ENCODE measurements around the gene GABBR2. TPM values are rescaled to one million over a fixed set of nuclear protein-coding genes. Genes with fewer than 3 reads are reported as not detected.

Gene GABBR2
- total and polyA plus RNA-seq, 2 experiments from 2014 or later: 0.89 to 1.3 TPM

- no peaks in the 10 kb centered on the region for H3K4me1 ChIP-seq (ENCODE audit: insufficient read depth)
- no peak overlapping the region for H3K27ac ChIP-seq (ENCODE audit: low read depth)
- H4K20me1 ChIP-seq (replicated peaks; ENCODE audit: insufficient read depth): no peaks in the 10 kb centered on the region
- H3K9me2 ChIP-seq (ENCODE audit: insufficient read depth): no peaks in the 10 kb centered on the region
- H3K79me2 ChIP-seq (replicated peaks; ENCODE audit: insufficient read depth): no peaks in the 10 kb centered on the region
- DNase-seq (ENCODE audit: low spot score) (no peak), ATAC-seq (no peak)
- no peaks in the 10 kb centered on the region for H3K27me3 ChIP-seq (ENCODE audit: insufficient read depth)
- Mint-ChIP-seq H3K36me3 (ENCODE audit: low read depth) (peaks cover 5% of the 10 kb centered on the region; the same call in 2 of the 3 replicates), H3K4me1 (no peaks in the 10 kb centered on the region), H3K27me3 (ENCODE audit: insufficient read depth, low read depth, poor library complexity) (peaks cover 2% of the 10 kb centered on the region), H3K9me3 (peaks cover 24% of the 10 kb centered on the region), H3K4me3 (no peak overlapping the region), H3K27ac (no peak overlapping the region)
- no peak overlapping the region for H2AFZ ChIP-seq
- TF ChIP-seq POLR2AphosphoS5 (IDR thresholded peaks at IDR 0.05; ENCODE audit: low read depth) (no peak), EZH2phosphoT487 (IDR thresholded peaks at IDR 0.05; ENCODE audit: unreplicated experiment) (no peak), JUNB (IDR thresholded peaks at IDR 0.05; ENCODE audit: unreplicated experiment) (no peak), EZH2 (IDR thresholded peaks at IDR 0.05; ENCODE audit: low read depth, unreplicated experiment) (no peak), ZNF331 (CRISPR knock-in tag; IDR thresholded peaks at IDR 0.05; ENCODE audit: low read depth) (no peak), ETS1 (IDR thresholded peaks at IDR 0.05) (no peak), CREB1 (CRISPR knock-in tag; IDR thresholded peaks at IDR 0.05; ENCODE audit: low read depth) (no peak), NANOG (IDR thresholded peaks at IDR 0.05; ENCODE audit: borderline replicate concordance) (no peak), STAT1 (IDR thresholded peaks at IDR 0.05; ENCODE audit: unreplicated experiment) (no peak), ZNF114 (CRISPR knock-in tag; IDR thresholded peaks at IDR 0.05) (no peak), ZNF462 (CRISPR knock-in tag; IDR thresholded peaks at IDR 0.05) (no peak)
- TF ChIP-seq, protein P1, sequence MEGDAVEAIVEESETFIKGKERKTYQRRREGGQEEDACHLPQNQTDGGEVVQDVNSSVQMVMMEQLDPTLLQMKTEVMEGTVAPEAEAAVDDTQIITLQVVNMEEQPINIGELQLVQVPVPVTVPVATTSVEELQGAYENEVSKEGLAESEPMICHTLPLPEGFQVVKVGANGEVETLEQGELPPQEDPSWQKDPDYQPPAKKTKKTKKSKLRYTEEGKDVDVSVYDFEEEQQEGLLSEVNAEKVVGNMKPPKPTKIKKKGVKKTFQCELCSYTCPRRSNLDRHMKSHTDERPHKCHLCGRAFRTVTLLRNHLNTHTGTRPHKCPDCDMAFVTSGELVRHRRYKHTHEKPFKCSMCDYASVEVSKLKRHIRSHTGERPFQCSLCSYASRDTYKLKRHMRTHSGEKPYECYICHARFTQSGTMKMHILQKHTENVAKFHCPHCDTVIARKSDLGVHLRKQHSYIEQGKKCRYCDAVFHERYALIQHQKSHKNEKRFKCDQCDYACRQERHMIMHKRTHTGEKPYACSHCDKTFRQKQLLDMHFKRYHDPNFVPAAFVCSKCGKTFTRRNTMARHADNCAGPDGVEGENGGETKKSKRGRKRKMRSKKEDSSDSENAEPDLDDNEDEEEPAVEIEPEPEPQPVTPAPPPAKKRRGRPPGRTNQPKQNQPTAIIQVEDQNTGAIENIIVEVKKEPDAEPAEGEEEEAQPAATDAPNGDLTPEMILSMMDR (conservative IDR thresholded peaks at IDR 0.05; ENCODE audit: low read depth in 2 of 2): no peak
- TF ChIP-seq, protein P2, sequence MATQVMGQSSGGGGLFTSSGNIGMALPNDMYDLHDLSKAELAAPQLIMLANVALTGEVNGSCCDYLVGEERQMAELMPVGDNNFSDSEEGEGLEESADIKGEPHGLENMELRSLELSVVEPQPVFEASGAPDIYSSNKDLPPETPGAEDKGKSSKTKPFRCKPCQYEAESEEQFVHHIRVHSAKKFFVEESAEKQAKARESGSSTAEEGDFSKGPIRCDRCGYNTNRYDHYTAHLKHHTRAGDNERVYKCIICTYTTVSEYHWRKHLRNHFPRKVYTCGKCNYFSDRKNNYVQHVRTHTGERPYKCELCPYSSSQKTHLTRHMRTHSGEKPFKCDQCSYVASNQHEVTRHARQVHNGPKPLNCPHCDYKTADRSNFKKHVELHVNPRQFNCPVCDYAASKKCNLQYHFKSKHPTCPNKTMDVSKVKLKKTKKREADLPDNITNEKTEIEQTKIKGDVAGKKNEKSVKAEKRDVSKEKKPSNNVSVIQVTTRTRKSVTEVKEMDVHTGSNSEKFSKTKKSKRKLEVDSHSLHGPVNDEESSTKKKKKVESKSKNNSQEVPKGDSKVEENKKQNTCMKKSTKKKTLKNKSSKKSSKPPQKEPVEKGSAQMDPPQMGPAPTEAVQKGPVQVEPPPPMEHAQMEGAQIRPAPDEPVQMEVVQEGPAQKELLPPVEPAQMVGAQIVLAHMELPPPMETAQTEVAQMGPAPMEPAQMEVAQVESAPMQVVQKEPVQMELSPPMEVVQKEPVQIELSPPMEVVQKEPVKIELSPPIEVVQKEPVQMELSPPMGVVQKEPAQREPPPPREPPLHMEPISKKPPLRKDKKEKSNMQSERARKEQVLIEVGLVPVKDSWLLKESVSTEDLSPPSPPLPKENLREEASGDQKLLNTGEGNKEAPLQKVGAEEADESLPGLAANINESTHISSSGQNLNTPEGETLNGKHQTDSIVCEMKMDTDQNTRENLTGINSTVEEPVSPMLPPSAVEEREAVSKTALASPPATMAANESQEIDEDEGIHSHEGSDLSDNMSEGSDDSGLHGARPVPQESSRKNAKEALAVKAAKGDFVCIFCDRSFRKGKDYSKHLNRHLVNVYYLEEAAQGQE (IDR thresholded peaks at IDR 0.05; ENCODE audit: unreplicated experiment): no peak
- H3K4me3 ChIP-seq: no peak overlapping the region
- H3K4me2 ChIP-seq: no peak overlapping the region
- no peaks in the 10 kb centered on the region for H3F3A ChIP-seq (replicated peaks; ENCODE audit: low read depth)
- H3K36me3 ChIP-seq (ENCODE audit: insufficient read depth): peaks cover 6% of the 10 kb centered on the region; the same call in 1 of the 2 replicates
Measured at GRCh38 chr9:98369066-98369425, 339.7 kb downstream of the GABBR2 start.

Data from GM23338 (cell line).